ENCODE measurements around the gene C10orf105.

C10orf105 gene

GRCh38 chr10:71695502-71696476 is 23.8 kb downstream of the C10orf105 start:
- no peak overlapping the region for H3K27ac ChIP-seq (ENCODE audit: low read depth, low read length)
- H3K27me3 ChIP-seq (ENCODE audit: control insufficient read depth, insufficient read depth, low read length), result no peaks in the 10 kb centered on the region
- no peak overlapping the region for H3K4me3 ChIP-seq (ENCODE audit: low read length)
- H3K9ac ChIP-seq (ENCODE audit: low read length), result no peak overlapping the region
- no peaks in the 10 kb centered on the region for H3K4me1 ChIP-seq (ENCODE audit: control insufficient read depth, insufficient read depth, low read length)
- no peaks in the 10 kb centered on the region for H3K36me3 ChIP-seq (ENCODE audit: control insufficient read depth, insufficient read depth, low read length)

GRCh38 chr10:71694567-71694968 is 25.0 kb downstream of the C10orf105 start:
- Histone ChIP-seq H3K27me3 (ENCODE audit: control insufficient read depth, insufficient read depth, low read length) (no peaks in the 10 kb centered on the region), H3K27ac (ENCODE audit: low read depth, low read length) (no peak overlapping the region), H3K4me1 (ENCODE audit: control insufficient read depth, insufficient read depth, low read length) (no peaks in the 10 kb centered on the region), H3K4me3 (ENCODE audit: low read length) (no peak overlapping the region), H3K9ac (ENCODE audit: low read length) (no peak overlapping the region), H3K36me3 (ENCODE audit: control insufficient read depth, insufficient read depth, low read length) (no peaks in the 10 kb centered on the region)

GRCh38 chr10:71694039-71694501 is 25.5 kb downstream of the C10orf105 start:
- no peaks in the 10 kb centered on the region for H3K36me3 ChIP-seq (ENCODE audit: control insufficient read depth, insufficient read depth, low read length)
- no peaks in the 10 kb centered on the region for H3K27me3 ChIP-seq (ENCODE audit: control insufficient read depth, insufficient read depth, low read length)
- no peak overlapping the region for H3K4me3 ChIP-seq (ENCODE audit: low read length)
- no peaks in the 10 kb centered on the region for H3K4me1 ChIP-seq (ENCODE audit: control insufficient read depth, insufficient read depth, low read length)
- no peak overlapping the region for H3K27ac ChIP-seq (ENCODE audit: low read depth, low read length)
- no peak overlapping the region for H3K9ac ChIP-seq (ENCODE audit: low read length)

GRCh38 chr10:71693377-71693776 is 26.2 kb downstream of the C10orf105 start:
- Histone ChIP-seq H3K36me3 (ENCODE audit: control insufficient read depth, insufficient read depth, low read length) (no peaks in the 10 kb centered on the region), H3K27ac (ENCODE audit: low read depth, low read length) (no peak overlapping the region), H3K4me1 (ENCODE audit: control insufficient read depth, insufficient read depth, low read length) (no peaks in the 10 kb centered on the region), H3K27me3 (ENCODE audit: control insufficient read depth, insufficient read depth, low read length) (no peaks in the 10 kb centered on the region), H3K9ac (ENCODE audit: low read length) (no peak overlapping the region), H3K4me3 (ENCODE audit: low read length) (no peak overlapping the region)

- Histone ChIP-seq H3K9ac (ENCODE audit: low read length) (no peak overlapping the region), H3K36me3 (ENCODE audit: control insufficient read depth, insufficient read depth, low read length) (no peaks in the 10 kb centered on the region), H3K27ac (ENCODE audit: low read depth, low read length) (no peak overlapping the region), H3K4me1 (ENCODE audit: control insufficient read depth, insufficient read depth, low read length) (no peaks in the 10 kb centered on the region), H3K27me3 (ENCODE audit: control insufficient read depth, insufficient read depth, low read length) (no peaks in the 10 kb centered on the region), H3K4me3 (ENCODE audit: low read length) (no peak overlapping the region)
These were observed 26.8 kb downstream of the C10orf105 start for GRCh38 chr10:71692598-71693306.

GRCh38 chr10:71691405-71691804 is 28.2 kb downstream of the C10orf105 start:
- no peak overlapping the region for H3K9ac ChIP-seq (ENCODE audit: low read length)
- no peak overlapping the region for H3K27ac ChIP-seq (ENCODE audit: low read depth, low read length)
- no peaks in the 10 kb centered on the region for H3K4me1 ChIP-seq (ENCODE audit: control insufficient read depth, insufficient read depth, low read length)
- no peaks in the 10 kb centered on the region for H3K36me3 ChIP-seq (ENCODE audit: control insufficient read depth, insufficient read depth, low read length)
- H3K27me3 ChIP-seq (ENCODE audit: control insufficient read depth, insufficient read depth, low read length), result no peaks in the 10 kb centered on the region
- H3K4me3 ChIP-seq (ENCODE audit: low read length), result no peak overlapping the region

GRCh38 chr10:71690094-71690720 is 29.4 kb downstream of the C10orf105 start:
- Histone ChIP-seq H3K27ac (ENCODE audit: low read depth, low read length) (no peak overlapping the region), H3K27me3 (ENCODE audit: control insufficient read depth, insufficient read depth, low read length) (no peaks in the 10 kb centered on the region), H3K4me3 (ENCODE audit: low read length) (no peak overlapping the region), H3K36me3 (ENCODE audit: control insufficient read depth, insufficient read depth, low read length) (no peaks in the 10 kb centered on the region), H3K4me1 (ENCODE audit: control insufficient read depth, insufficient read depth, low read length) (no peaks in the 10 kb centered on the region), H3K9ac (ENCODE audit: low read length) (no peak overlapping the region)

- H3K9ac ChIP-seq (ENCODE audit: low read length), result no peak overlapping the region
- H3K4me3 ChIP-seq (ENCODE audit: low read length), result no peak overlapping the region
- H3K27ac ChIP-seq (ENCODE audit: low read depth, low read length), result no peak overlapping the region
- no peaks in the 10 kb centered on the region for H3K36me3 ChIP-seq (ENCODE audit: control insufficient read depth, insufficient read depth, low read length)
- H3K27me3 ChIP-seq (ENCODE audit: control insufficient read depth, insufficient read depth, low read length), result no peaks in the 10 kb centered on the region
- H3K4me1 ChIP-seq (ENCODE audit: control insufficient read depth, insufficient read depth, low read length), result no peaks in the 10 kb centered on the region
These were observed 31.3 kb downstream of the C10orf105 start for GRCh38 chr10:71688256-71688655.

GRCh38 chr10:71687480-71687879 is 32.1 kb downstream of the C10orf105 start:
- Histone ChIP-seq H3K36me3 (ENCODE audit: control insufficient read depth, insufficient read depth, low read length) (no peaks in the 10 kb centered on the region), H3K27ac (ENCODE audit: low read depth, low read length) (no peak overlapping the region)

GRCh38 chr10:71687077-71687476 is 32.5 kb downstream of the C10orf105 start:
- H3K9ac ChIP-seq (ENCODE audit: low read length), result no peak overlapping the region
- no peaks in the 10 kb centered on the region for H3K4me1 ChIP-seq (ENCODE audit: control insufficient read depth, insufficient read depth, low read length)
- no peak overlapping the region for H3K27ac ChIP-seq (ENCODE audit: low read depth, low read length)
- H3K27me3 ChIP-seq (ENCODE audit: control insufficient read depth, insufficient read depth, low read length), result no peaks in the 10 kb centered on the region
- no peak overlapping the region for H3K4me3 ChIP-seq (ENCODE audit: low read length)
- H3K36me3 ChIP-seq (ENCODE audit: control insufficient read depth, insufficient read depth, low read length), result no peaks in the 10 kb centered on the region

More at GRCh38 chr10:71687480-71687879, 32.1 kb downstream of the C10orf105 start:
- Histone ChIP-seq H3K9ac (ENCODE audit: low read length) (no peak overlapping the region), H3K27me3 (ENCODE audit: control insufficient read depth, insufficient read depth, low read length) (no peaks in the 10 kb centered on the region), H3K4me1 (ENCODE audit: control insufficient read depth, insufficient read depth, low read length) (no peaks in the 10 kb centered on the region), H3K4me3 (ENCODE audit: low read length) (no peak overlapping the region)

- H3K9ac ChIP-seq (ENCODE audit: low read length), result no peak overlapping the region
- H3K27ac ChIP-seq (ENCODE audit: low read depth, low read length), result no peak overlapping the region
- no peaks in the 10 kb centered on the region for H3K36me3 ChIP-seq (ENCODE audit: control insufficient read depth, insufficient read depth, low read length)
- no peak overlapping the region for H3K4me3 ChIP-seq (ENCODE audit: low read length)
- no peaks in the 10 kb centered on the region for H3K27me3 ChIP-seq (ENCODE audit: control insufficient read depth, insufficient read depth, low read length)
- H3K4me1 ChIP-seq (ENCODE audit: control insufficient read depth, insufficient read depth, low read length), result no peaks in the 10 kb centered on the region
These were observed 33.9 kb downstream of the C10orf105 start for GRCh38 chr10:71685554-71686232.
